ENCODE measurements around the gene MYO7B.
A peak's percentile ranks its signal among the peaks of the same experiment; 100 is the strongest.
"Not testable (repeated sequence)": the region's sequence is repeated elsewhere in the genome, so short reads cannot be mapped to it uniquely, and the experiment has no call there.

The MYO7B gene

GRCh38 chr2:127524198-127524834 lies 11.2 kb upstream of the MYO7B start:
- DNase-seq = not testable (repeated sequence)

- no peak for DNase-seq
Measured at GRCh38 chr2:127525691-127526131, 9.8 kb upstream of the MYO7B start.

- peak; percentile 91 for DNase-seq
Measured at GRCh38 chr2:127526132-127527000, 9.1 kb upstream of the MYO7B start, which contains the start of gene IWS1. TSS of gene IWS1 (minus strand) at chr2:127526489. CDS start at chr2:127526208, 281 bp downstream.

DNA sequence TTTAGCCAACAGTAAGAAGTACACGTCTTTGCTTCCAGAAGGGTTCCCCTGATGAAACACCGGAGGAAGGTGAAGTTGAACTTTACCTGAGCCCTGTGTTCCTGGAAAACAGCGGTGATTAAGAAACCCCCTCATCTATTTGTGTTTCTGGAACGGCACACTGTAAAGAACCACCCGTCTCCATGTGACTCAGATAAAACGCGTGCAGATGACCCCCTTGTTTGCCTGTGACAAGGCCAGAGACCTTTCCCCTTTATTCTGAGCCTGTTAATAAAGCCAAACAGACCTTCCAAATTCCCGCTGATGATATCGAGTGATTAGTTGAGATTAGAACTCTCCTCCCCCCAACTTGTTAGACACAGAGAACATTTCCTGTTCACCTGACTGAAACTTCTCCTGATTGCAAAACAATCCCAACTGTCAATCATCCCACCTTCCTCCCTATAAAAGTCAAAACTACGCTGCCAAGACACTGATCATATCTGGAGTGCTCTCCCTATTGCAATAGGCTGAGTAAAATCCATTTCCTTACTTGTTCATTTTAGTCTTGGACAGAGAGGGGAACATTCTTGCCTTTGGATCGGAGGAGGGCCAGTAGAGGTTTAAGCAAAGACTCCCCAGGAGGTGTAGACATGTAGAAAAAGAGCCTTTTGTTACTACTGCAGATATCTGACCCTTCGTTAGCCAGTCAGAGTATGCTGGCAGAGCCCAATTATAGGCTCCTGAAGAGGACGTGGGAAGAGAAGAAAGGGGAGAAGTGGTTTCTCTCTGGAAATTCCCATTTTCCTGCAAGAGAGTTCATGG lies 8.3 kb upstream of the MYO7B start:
- DNase-seq = no peak

- no peak for DNase-seq
Measured at GRCh38 chr2:127528487-127528886, 7.0 kb upstream of the MYO7B start.

DNA sequence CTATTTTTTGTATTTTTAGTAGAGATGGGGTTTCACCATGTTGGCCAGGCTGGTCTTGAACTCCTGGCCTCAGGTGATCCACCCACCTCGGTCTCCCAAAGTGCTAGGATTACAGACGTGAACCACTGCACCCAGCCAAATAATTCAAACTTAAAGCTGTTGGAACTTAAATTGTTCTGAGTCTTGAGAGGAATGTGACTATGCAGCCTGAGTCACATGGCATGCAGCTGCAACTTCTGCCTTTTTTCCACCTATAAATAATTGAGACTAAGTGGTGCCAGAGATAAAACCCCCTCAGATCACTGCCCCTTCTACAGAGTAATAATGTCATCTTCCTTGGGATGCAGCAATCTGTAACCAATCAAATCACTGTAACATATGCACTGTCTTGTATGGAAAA lies 6.1 kb upstream of the MYO7B start:
- DNase-seq = not testable (repeated sequence)

DNA sequence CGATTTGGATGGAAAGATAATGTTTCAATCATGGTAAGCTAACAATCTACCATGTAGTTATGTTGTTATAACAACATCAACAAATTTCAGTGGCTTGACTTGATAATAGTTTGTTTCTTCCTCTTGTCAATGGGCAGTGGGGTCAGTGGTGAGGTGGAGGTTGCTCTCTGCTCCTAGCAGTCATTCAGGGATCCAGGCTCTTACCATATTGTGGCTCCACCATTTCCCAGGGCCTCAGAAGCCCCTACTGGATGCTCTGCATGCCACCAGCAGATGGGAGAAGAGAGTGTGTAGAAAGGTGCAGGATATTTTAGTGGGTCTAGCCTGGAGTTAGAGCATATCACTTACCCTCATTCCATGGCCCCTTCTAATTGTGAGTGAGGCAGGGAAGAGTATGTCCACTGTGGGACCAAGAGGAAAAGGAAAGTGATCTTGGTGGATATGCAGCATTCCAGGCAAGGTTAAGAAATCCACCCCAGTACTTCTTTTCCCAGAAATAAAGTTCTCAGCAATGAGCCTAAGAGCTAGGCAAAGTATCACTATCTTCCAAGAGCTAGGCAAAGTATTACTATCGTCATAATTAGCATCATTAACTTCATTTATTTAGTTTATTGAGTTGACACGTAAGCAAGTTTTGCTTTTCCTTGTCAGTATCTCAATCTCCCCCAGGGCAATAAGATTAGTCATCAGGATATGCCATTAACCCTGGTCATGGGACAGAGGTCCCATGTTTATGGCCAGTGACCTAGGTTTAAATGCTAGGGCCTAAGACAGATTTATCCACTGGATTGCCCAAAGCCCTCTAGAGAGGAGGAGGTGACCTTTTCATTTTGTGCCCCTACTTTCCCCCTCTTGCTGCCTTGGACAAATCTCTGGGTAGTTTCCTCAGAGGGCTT lies 5.0 kb upstream of the MYO7B start:
- DNase-seq = no peak

DNA sequence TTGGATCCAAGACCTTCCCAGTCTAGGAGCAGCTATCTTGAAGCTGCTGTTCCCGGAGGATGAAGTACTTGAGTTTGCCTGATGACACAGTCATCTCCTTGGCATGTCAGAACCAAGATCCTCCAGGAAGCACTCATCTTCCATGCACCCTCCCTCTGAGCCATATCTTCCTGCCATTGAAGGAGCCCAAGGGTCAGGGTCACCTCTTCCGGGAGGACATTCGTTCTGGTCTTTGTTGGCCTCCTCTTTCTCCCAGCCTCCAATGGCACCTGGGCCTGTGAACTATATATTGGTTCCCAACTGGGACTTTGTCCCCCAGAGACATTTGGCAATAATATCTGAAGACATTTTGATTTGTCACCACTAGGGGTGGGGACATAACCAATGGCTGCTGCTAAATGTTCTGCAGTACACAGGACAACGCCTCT lies 4.2 kb upstream of the MYO7B start:
- no peak for DNase-seq

DNA sequence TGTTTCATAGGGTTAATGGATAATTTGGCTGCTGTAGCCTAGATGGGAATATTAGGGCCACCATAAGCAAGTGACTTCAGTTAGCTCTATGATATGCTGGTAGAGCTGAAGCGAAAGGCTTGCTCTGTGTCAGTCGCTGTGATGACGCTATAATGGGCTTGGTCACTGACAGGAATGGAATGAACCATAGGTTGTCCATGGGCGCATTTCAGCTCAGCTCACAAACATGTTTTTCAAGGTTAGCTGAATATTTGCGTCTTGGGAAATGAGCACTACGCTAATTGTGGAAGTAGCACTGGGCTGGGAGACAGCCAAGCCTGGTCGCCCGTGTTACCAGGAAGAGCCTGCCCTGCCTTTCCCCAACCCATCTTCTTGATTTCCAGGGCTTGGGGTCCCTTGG lies 3.2 kb upstream of the MYO7B start:
- DNase-seq = no peak

- DNase-seq = no peak
Measured at GRCh38 chr2:127535918-127536317, 435 bp downstream of the MYO7B start.

- DNase-seq = no peak
Measured at GRCh38 chr2:127536707-127537541, 1.4 kb downstream of the MYO7B start.

- DNase-seq = no peak
Measured at GRCh38 chr2:127537644-127538043, 2.2 kb downstream of the MYO7B start.

DNA sequence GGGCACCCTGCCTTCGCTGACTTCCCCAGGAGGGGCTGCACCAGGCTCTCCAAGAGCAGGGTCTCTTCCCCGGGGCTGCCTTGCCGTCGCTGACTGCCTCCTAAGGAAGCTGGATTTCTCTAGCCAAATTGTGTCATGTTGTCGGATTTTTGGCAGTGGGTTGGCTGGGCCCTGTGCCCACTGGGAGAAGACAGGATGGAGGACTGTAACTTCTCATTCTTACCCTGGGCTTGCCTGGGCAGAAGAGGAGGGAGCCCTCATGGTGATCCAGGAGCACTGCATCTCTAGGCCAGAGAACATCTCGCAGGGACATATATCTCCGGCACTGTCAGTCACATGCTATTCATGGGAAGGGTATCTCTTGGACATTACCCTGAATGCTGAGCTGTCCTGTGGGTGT lies 6.3 kb downstream of the MYO7B start:
- DNase-seq = no peak

DNA sequence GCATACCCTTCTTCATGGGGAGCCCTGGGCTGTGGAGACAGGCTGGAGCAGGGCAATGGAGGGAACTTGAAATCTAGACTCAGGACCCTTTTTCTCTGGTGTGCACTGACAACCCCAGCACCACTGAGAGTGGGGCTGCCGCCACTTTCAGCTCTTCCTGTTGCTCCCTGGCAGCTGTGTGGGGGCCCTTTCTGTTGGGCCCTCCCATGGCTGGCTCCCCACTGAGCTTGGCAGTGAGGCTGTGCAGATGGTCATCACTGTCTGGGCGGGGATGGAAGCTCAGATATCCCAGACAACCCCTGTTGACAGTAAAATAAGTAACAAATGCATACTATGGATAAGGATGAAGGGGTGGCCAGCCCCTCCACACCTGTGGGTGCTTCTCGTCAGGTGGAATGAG lies 6.7 kb downstream of the MYO7B start:
- DNase-seq = no peak

- not testable (repeated sequence) for DNase-seq
Measured at GRCh38 chr2:127543013-127543501, 7.6 kb downstream of the MYO7B start.

GRCh38 chr2:127545189-127545588 lies 9.7 kb downstream of the MYO7B start:
- DNase-seq = no peak

- no peak for DNase-seq
Measured at GRCh38 chr2:127545796-127546195, 10.3 kb downstream of the MYO7B start.

DNA sequence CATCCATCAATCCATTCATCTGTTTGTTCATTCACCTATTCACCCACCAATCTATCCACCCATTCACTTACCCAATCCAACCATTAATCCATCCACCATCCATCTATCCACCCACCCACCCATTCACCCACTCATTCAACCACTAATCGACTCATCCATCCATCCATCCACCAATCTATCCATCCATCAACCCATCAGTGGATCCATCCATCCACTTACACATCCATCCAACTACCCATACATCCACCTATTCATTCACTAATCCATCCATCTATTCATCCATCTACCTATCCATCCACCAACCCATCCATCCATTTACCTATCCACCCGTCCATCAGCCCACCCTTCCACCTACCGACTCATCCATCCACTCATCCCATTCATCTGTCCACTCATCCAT lies 11.3 kb downstream of the MYO7B start:
- DNase-seq = no peak

DNA sequence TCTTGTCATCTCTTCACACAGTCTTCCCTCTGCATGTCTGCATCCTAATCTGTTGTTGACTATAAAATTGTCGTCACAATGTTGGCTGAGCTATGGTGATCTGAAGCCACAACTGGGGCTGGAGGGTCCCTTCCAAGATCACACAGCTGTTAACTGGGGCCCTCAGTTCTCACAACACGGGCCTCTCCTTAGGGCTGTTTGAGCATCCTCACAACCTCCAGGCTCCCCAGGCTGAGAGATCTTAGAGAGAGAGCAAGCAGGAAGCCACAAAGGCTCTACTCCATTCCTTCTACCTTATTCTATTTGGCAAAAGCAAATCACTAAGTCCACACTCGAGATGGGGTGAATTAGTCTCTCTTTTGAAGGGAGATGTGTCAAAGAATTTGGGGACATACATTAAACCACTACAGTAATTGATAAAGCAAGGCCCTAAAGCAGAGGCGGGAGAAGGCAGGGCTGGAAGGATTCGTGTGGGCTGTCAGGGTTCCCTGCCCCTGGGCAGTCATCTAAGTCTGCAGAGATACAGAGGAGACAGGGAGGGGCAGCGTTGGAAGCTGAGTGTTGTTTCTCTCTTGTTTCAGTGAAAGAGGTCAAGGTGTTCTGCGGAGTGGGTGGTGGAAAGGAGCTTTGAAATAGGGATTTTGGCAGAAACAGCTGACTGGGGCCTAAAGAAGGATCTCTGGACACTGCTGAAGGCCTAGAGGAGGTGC lies 15.9 kb downstream of the MYO7B start:
- no peak for DNase-seq

- DNase-seq = no peak
Measured at GRCh38 chr2:127552336-127552735, 16.9 kb downstream of the MYO7B start.

Data from NCI-H2107 (cell line).